HG02623 (cell line): ENCODE data around the gene PROSER1.
"Not testable (repeated sequence)": the region's sequence is repeated elsewhere in the genome, so short reads cannot be mapped to it uniquely, and the experiment has no call there.

ENCODE experiments used
- ATAC-seq: cut with Tn5 transposase; IDR thresholded peaks from one replicate; pipeline ENCODE4 v1.9.1; 2021; ENCODE audit warnings: moderate library complexity; ENCODE audit not compliant: unreplicated experiment

The PROSER1 gene

DNA sequence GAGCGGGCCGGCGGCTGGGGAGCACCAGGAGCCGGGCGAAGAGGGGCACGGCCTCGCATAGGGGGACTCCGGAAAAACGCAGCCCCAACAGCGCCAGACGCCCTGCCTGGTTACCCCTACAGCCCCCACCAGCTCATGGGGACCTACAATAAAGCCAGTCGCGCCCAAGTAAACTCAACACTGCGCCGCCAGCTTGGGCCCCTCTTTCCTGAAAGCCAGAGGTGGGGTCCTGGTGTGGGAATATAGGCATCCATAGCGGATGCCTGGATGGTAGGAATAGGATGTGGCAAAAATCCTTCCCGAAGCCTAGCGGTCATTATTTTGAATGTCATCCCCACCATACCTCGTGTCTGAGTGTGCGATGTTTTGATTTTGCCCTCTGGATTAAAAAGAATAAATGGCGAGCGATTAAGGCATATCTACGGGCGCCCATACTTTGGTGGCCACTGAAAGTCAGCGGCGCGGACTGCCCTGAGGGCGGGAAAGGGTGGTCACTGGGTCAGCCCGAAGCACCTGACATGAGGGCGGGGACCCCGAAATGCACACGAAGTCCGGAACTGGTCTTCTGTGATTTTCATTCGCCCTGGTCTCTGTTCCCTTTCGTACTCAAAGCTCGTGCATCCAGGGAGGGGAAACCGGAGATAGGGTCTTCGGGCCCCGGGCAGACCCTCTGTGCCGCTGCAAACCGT, at the start of gene PROSER1, which contains the start of gene NHLRC3:
Gene PROSER1, minus strand, starts transcription at position 210 of the 689 bp plus-strand sequence. CDS start 847 bp downstream, outside the sequence.
Gene NHLRC3, plus strand, starts transcription at position 577 of the 689 bp plus-strand sequence. CDS start 184 bp downstream, outside the sequence.
- ATAC-seq: peak; percentile 65

DNA sequence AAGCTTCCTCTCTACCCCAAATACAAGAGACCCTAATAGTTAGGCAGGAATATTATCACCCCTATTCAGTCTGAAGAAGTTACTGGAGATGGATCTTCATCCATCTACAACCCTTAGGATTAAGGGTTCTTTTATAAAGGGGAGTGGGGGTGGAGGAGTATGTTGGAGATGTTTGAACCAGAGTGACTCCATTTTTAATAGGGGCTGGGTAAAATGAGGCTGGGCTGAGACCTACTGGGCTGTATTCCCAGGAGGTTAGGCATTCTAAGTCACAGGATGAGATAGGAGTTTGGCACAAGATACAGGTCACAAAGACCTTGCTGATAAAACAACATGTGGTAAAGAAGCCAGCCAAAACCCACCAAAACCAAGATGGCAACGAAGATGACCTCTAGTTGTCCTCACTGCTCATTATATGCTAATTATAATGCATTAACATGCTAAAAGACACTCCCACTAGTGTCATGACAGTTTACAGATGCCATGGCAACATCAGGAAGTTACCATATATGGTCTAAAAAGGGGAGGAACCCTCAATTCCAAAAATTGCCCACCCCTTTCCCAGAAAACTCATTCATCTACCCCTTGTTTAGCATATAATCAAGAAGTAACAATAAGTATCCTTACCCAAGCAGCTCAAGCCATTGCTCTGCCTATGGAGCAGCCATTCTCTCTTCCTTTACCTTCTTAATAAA, 48.5 kb upstream of the PROSER1 start:
- not testable (repeated sequence) for ATAC-seq

DNA sequence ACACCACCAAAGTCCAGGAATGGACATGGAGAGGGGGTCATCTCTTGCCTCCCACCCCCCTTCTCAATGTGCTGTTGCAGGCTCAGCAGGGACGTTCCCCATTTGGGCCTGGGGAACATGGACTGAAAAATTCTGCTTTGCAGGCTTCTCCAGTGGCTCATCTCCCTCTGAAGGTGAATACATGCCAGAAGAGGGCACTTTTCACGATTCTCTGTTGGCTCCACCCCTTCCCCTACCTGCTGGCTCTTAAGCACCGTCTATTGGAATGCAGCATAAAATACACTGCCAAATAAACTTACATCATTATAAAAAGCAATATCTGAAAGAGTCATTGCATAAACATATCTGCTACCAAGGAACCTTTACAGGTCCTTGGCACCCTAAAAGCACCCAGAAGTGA, 36.1 kb upstream of the PROSER1 start:
- ATAC-seq: no peak

DNA sequence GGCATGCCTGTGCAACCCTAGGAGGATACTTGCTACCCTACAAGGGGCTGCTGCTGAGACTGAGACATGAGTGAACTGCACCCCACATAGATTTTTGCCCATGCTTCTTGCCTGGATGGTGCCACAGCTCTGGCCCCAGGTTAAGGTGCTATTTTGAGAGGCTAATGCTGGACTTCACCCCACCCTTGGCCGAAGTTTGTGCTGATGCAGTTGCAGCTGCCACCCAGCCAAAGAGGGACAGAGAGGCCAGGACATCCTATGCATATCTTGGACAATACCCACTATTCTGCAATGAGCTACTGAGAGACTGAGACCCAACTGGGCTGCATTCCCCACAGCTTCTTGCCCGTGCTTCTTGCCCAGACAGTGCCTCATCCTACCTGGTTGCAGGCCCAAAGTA, 35.0 kb upstream of the PROSER1 start:
- ATAC-seq: no peak

DNA sequence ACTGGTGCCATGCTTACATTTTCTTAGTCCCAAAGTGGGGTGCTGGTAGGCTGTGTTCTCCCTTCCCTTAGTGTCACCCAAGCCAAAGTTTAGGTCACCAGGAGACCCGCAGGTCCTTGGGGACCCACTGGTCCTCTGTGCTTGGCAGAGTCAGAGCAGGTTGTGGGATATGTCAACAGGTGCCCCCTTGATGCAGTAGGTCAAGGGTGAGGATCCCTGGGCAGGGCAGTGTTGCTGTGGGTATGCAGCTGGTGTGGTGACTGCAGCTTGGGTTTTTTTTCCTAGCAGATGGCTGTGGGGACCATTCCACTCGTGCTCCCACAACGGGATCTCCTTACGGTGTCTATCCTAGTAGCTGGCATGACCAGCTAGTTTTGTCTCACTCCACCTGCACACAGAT, 24.1 kb upstream of the PROSER1 start:
- ATAC-seq: no peak

DNA sequence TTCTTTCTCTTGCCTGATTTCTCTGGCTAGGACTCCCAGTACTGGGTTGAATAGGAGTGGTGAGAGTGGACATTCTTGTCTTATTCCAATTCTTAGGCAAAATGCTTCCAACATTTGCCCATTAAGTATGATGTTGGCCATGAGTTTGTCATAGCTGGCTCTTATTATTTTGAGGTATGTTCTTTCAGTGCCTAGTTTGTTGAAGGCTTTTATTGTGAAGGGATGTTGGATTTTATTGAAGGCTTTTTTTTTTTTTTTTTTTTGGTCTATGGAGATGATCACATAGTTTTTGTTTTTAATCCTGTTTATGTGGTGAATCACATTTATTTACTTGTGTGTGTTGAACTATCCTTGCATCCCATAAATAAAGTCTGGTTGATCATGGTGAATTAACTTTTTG, 20.2 kb upstream of the PROSER1 start:
- no peak for ATAC-seq

DNA sequence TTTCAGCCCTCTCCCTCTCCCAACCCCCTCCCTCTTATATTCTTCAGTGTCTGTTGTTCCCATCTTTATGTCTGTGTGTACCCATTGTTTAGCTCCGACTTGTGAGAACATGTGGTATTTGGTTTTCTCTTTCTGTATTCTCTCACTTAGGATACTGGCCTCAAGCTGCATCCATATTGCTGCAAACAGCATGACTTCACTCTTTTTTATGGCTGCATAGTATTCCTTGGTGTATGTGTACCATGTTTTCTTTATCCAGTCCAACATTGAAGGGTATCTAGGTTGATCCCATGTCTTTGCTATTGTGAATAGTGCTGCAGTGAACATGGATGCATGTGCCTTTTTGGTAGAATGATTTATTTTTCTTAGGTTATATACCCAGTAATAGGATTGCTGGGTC, 18.1 kb upstream of the PROSER1 start:
- ATAC-seq: no peak

DNA sequence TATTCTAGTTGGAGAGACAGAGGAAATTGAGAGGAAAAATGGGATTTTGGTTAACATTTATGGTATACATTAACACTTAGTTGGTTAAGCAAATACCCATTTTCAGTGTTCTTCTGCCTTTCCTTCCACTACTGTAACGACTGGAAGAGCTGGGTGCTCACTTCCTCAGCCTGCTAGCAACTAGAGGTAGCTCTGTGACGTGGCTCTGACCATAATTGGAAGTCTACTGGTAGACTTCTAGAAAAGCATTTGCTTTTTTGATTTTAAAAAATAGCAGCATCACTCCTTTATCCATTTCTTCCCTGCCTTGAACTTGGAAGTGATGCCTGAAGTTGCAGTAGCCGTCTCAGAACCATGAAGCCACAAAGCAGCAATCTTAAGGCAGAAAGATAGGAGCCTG, 16.2 kb upstream of the PROSER1 start:
- no peak for ATAC-seq

DNA sequence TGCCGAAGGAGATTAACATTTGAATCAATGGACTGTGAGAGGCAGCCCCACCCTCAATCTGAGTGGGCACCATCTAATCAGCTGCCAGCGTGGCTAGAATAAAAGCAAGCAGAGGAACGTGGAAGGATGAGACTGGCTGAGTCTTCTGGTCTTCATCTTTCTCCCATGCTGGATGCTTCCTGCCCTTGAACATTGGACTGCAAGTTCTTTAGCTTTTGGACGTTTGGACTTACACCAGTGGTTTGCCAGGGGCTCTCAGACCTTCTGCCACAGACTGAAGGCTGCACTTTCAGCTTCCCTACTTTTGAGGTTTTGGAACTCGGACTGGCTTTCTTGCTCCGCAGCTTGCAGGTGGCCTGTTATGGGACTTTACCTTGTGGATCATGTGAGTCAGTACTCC, 15.1 kb upstream of the PROSER1 start:
- ATAC-seq: no peak

DNA sequence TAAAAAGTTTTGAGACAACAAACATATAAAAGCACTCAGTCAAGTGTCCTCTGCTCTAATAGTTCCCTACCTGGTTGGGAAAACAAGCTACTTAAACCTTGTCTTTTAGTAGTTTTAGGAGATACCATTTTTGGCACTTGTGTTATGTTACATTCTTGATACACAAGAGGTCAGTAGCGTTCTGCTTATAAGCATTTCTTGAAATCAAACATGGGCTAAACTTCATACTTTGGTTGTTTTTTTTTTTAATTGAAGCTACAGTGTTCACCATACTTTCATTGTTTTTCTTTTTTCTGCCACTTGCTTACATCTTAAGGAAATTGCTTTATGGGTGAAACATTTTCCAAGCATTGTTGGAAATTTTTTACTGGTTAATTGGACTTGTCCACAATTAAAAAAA, 13.3 kb upstream of the PROSER1 start:
- ATAC-seq: no peak

DNA sequence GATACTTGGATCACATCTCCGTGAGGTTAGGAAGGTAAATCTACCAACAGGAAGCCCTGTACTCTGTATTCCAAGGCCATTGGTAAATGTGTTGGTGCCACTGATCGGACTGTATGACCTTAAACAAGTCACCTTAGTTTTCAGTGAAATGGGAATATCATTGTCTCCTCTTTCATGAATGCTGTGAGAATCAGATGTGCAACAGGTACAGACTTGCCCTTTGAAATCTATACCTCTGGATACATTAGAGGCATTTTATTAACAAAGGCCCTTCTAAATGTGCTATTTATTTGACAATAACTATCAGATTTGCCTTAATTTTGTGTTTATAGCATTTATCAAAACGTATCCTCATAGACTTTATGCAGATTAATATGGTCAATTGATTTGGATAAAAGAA, 11.4 kb upstream of the PROSER1 start:
- ATAC-seq: no peak

DNA sequence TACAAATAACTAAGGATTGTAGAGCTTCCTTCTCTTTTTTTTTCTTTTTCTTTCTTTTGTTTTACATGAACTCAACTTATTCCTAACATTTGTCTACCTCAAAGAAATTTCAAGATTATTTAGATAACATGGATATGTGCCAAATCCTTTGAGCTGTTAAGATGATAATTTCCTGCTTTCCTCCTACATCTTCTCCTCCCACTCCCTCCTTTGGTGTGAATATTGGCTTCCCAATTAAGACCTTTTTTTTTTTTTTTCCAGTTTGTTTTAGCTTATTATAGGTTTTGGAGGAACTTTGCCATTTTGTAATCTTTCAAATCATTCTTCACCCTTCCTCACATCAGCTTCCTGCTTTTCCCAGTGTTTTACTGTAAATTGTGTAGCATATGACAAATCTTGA, 10.9 kb upstream of the PROSER1 start:
- ATAC-seq: no peak

DNA sequence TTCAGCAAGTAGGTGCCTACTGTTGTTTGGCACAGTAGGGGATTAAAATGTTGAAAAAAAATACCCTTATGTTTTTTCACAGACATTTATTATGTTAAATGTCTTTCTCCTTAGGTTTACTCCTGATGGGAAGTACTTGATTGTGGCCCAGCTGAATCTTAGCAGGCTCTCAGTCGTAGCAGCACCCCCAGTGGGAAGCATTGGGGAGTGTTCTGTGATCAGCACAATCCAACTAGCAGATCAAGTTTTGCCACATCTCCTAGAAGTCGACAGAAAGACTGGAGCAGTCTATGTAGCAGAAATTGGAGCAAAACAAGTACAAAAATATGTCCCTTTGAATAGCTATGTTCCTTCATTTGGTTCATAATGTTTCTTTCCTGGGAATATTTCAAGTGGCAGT, 9.7 kb upstream of the PROSER1 start:
- ATAC-seq: no peak

DNA sequence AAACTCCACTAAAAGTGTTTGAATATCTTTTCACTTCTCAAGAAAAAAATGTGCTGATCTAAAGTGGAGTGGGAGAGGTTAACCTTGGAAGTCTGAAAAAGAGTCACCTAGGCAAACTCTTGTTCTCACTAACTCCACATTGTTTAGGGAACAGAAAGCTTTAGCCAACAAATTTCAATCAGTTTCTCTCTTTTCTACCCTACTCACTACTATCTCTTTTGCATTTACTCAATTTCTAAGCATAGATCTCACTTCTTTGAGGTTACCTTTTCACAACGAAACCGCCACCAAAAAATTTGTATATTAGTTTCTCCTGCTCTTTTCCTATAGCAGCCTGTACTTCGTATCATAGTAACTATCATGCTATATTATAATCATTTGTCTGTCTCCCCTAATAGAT, 6.6 kb upstream of the PROSER1 start:
- peak; percentile 74 for ATAC-seq

DNA sequence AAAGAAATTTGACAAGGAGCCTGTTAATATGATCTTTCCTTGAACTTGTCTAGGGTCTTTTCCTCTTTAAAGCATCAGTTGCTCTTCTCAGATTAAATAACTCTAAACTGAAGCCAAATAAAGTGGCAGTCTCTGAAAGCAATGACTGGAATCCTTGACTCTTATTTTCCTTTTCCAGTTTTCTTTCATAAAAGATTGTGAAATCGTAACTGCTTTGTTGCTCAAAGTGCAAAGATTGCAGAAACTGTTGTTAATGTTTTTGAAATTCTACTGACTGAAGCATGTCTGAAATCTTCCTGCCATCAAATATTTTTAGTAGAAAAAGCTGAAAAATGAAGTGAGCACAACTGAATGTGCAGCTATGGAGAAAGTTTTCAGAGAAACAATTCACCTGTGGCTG, 2.3 kb upstream of the PROSER1 start:
- ATAC-seq: no peak

DNA sequence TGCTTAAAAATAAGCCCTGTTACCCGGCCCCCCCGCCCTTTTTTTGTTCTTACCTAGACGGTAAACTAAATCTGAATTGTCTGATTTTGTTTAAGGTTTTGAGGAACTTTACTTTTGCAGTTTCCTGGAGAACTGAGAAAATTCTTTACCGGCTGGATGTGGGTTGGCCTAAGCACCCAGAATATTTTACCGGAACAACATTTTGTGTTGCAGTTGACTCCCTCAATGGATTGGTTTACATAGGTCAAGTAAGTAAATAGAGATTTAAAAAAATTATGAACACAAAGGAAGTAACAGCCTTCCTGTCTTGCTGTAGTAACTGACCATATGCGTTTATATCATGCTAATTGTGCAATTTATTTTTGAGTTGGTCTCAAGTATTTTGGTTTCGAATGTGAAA, 1.2 kb upstream of the PROSER1 start:
- ATAC-seq: no peak

DNA sequence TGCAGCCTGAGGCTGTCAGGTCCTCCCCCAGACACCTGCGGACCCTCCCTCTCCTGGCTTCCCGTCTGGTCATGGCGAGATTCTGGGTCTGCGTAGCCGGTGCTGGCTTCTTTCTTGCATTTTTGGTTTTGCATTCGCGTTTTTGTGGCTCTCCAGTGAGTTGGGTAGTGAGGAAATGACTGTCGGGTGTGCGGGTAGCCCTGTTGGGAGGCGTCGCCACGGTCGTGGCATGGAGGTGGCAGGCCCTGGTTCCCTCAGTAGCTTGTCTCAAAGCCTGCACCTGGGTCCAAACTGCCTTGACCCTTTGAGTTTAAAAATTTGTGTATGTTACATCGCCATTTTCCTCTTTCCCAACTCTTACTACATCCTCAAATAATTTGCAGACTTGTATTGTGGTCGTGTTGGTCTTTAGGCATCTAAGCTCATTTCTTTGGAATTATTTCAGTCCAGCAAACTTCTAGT, 711 bp upstream of the PROSER1 start:
- ATAC-seq: peak; percentile 26

DNA sequence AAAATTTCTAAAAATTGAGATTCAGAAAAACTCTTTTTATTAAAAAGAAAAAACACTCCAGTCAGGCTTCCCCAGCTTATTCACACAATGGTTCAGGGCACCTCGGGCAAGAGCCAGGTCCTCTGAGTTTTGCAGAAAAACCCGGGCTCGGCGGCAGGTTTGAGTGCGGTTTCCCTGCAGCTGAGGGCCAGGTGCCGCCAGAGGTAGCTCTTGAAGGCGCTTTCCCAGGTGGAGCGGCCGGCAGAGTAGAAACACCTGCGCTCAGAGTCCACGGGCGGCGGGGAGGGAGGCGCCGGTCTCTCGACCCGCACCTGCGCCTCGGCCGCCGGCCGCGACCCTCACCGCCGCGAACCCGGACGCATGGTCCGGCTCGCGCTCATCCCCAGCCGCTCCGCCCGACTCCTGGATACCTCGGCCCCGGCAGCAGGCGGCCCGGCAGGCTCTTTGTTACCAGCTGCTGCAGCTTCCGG, 444 bp downstream of the PROSER1 start:
- peak; percentile 14 for ATAC-seq

DNA sequence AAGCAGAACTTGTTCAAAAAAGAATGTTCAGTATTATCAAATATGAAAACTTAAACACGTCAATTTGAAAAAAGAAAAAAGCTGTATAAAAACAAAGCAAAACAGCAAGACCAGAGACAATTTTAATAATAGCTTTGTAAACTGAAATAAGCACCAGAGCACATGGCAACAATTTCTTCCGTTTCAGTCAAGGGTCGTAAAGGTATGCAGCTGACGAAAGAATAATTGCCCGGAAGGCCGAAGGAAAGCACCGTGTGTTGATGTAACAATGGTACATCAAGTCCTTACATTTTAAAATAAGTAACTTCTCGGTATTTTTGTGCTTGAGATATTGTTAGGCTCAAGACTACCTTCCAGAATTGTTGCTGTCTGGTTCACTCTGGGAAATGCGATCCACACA, 1.7 kb downstream of the PROSER1 start:
- no peak for ATAC-seq

DNA sequence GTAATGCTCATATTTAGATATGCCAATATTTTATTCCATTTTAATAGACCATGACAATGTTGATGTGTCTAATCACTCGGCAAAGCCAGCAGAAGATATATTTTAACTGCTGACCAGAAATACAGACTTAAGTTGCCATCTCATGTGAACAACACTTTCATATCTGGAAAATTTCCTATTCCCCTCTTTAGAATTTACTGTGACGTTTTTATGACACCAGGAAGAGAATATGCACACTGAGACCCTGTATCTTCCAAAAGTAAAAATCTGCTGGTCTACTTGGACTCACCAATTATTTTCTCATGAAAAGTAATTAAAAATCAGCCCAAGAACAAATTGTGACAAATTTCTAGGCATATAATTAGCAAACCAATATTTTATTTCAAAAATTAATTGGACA, 2.1 kb downstream of the PROSER1 start:
- ATAC-seq: no peak

DNA sequence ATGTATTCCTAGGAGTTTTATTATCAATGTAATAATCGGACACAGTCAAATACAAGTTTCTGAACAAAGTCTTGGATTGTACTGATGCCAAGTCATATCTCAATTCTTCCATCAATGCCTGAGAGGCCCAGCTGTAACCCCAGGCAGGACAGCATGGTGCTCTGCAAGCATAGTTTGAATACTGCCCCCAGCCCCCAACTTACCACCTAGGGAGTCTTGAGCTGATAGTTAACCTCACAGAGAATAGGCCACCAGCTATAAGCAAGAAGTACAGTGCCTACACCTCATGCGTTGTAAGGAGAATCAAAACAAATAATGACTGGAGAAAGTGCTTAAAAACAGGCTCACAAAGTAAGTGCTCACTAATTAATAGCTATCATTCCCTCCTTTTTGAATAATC, 2.7 kb downstream of the PROSER1 start:
- ATAC-seq: no peak

DNA sequence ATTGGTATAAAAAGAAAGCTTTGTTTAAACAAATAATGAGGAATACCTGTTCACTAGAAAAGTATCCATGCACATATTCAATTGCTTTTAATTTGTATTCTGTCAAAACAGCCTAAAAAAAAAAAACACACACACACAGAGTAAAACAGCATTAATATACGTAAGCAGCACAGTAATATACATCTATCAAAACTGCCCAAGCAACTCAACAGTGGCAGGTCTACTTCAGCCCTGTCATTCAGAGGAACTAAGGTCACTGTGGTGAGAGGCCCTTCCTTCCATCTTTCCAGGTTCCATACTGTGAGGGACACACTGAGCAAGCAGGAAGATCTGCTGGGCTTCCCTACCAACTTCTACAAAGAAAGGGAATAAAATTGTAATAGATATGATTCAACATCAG, 3.8 kb downstream of the PROSER1 start:
- ATAC-seq: no peak
